ENCODE results near the gene ARID2. TPM values are rescaled to one million over a fixed set of nuclear protein-coding genes. Genes with fewer than 3 reads are reported as not detected.
A peak's percentile ranks its signal among the peaks of the same experiment; 100 is the strongest.

The ARID2 gene
- total and polyA plus RNA-seq, 2 of the 13 experiments (the other 11 are each of a cell fraction or from before 2014, with no cell fraction given), result 15.9 to 22.2 TPM

DNA sequence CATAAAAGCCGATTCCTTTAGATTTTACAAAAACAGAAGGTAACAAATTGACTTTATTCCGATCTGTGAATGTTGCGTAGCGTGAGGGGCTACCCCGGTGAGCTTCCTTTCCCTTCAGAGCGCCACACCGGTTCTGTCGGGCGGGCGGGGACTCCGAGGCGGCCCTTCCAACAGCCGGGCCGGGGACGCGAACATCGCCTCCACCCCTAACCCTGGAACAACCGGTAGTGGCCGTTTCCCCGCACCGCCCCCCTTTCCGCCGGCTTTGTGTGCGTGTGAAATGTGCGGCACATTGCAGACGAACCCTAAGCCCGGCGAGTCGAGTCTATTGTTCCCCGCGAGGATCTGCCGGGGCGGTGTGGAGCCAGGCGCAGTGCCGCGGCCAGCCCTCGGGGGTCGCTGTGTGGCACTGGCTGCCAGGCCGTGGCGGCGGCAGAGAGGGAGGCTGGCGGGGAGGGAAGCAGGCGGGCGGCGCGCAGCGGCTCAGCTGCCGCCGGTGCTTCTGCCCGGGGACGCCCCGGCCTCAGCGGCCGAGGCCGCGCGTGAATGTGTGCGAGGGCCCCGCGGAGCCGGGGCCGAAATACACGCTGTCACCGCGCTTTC, 775 bp upstream of the ARID2 start (continued):
- TF ChIP-seq ARHGAP35 (CRISPR knock-in tag; IDR thresholded peaks at IDR 0.05; ENCODE audit: borderline replicate concordance) (0 out of 2 replicates have a peak, but pooled peaks have one; percentile 74), NCOR1 (IDR thresholded peaks at IDR 0.05; ENCODE audit: borderline replicate concordance, low read length) (no peak), HOXA5 (CRISPR knock-in tag; IDR thresholded peaks at IDR 0.05) (peak; percentile 46; the same call in 1 of the 2 replicates), GTF3A (CRISPR knock-in tag; conservative IDR thresholded peaks at IDR 0.05) (no peak), SP1 (IDR thresholded peaks at IDR 0.05) (no peak), SP1 (CRISPR knock-in tag; IDR thresholded peaks at IDR 0.05) (no peak), MYC (CRISPR knock-in tag; IDR thresholded peaks at IDR 0.05; ENCODE audit: borderline replicate concordance) (peak; percentile 95), ZNF678 (CRISPR knock-in tag; IDR thresholded peaks at IDR 0.05) (no peak), ZMYM3 (CRISPR knock-in tag; IDR thresholded peaks at IDR 0.05) (peak; percentile 94), GTF2F1 (IDR thresholded peaks at IDR 0.05; ENCODE audit: low read length) (0 out of 2 replicates have a peak, but pooled peaks have one; percentile 55), ZNF44 (CRISPR knock-in tag; IDR thresholded peaks at IDR 0.05) (0 out of 2 replicates have a peak, but pooled peaks have one; percentile 41), TCF7 (IDR thresholded peaks at IDR 0.05; ENCODE audit: low read depth) (0 out of 2 replicates have a peak, but pooled peaks have one; percentile 20), SIX4 (CRISPR knock-in tag; IDR thresholded peaks at IDR 0.05) (peak; percentile 72; the same call in 1 of the 2 replicates), ZSCAN30 (CRISPR knock-in tag; IDR thresholded peaks at IDR 0.05) (no peak), CCDC6 (CRISPR knock-in tag; IDR thresholded peaks at IDR 0.05) (0 out of 2 replicates have a peak, but pooled peaks have one; percentile 27), SP140L (CRISPR knock-in tag; IDR thresholded peaks at IDR 0.05; ENCODE audit: borderline replicate concordance) (peak; percentile 75; the same call in 1 of the 2 replicates)
- TF ChIP-seq, protein P1, sequence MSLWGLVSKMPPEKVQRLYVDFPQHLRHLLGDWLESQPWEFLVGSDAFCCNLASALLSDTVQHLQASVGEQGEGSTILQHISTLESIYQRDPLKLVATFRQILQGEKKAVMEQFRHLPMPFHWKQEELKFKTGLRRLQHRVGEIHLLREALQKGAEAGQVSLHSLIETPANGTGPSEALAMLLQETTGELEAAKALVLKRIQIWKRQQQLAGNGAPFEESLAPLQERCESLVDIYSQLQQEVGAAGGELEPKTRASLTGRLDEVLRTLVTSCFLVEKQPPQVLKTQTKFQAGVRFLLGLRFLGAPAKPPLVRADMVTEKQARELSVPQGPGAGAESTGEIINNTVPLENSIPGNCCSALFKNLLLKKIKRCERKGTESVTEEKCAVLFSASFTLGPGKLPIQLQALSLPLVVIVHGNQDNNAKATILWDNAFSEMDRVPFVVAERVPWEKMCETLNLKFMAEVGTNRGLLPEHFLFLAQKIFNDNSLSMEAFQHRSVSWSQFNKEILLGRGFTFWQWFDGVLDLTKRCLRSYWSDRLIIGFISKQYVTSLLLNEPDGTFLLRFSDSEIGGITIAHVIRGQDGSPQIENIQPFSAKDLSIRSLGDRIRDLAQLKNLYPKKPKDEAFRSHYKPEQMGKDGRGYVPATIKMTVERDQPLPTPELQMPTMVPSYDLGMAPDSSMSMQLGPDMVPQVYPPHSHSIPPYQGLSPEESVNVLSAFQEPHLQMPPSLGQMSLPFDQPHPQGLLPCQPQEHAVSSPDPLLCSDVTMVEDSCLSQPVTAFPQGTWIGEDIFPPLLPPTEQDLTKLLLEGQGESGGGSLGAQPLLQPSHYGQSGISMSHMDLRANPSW (CRISPR knock-in tag; IDR thresholded peaks at IDR 0.05; ENCODE audit: borderline replicate concordance), result no peak
- TF ChIP-seq, protein P2, sequence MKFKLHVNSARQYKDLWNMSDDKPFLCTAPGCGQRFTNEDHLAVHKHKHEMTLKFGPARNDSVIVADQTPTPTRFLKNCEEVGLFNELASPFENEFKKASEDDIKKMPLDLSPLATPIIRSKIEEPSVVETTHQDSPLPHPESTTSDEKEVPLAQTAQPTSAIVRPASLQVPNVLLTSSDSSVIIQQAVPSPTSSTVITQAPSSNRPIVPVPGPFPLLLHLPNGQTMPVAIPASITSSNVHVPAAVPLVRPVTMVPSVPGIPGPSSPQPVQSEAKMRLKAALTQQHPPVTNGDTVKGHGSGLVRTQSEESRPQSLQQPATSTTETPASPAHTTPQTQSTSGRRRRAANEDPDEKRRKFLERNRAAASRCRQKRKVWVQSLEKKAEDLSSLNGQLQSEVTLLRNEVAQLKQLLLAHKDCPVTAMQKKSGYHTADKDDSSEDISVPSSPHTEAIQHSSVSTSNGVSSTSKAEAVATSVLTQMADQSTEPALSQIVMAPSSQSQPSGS (CRISPR knock-in tag; IDR thresholded peaks at IDR 0.05), result peak; percentile 66; the same call in 1 of the 2 replicates
- TF ChIP-seq, protein P3, sequence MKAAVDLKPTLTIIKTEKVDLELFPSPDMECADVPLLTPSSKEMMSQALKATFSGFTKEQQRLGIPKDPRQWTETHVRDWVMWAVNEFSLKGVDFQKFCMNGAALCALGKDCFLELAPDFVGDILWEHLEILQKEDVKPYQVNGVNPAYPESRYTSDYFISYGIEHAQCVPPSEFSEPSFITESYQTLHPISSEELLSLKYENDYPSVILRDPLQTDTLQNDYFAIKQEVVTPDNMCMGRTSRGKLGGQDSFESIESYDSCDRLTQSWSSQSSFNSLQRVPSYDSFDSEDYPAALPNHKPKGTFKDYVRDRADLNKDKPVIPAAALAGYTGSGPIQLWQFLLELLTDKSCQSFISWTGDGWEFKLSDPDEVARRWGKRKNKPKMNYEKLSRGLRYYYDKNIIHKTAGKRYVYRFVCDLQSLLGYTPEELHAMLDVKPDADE (CRISPR knock-in tag; IDR thresholded peaks at IDR 0.05), result no peak
- TF ChIP-seq, protein P4, sequence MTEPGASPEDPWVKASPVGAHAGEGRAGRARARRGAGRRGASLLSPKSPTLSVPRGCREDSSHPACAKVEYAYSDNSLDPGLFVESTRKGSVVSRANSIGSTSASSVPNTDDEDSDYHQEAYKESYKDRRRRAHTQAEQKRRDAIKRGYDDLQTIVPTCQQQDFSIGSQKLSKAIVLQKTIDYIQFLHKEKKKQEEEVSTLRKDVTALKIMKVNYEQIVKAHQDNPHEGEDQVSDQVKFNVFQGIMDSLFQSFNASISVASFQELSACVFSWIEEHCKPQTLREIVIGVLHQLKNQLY (CRISPR knock-in tag; IDR thresholded peaks at IDR 0.05), result peak; percentile 75; the same call in 1 of the 2 replicates
- TF ChIP-seq, protein P5, sequence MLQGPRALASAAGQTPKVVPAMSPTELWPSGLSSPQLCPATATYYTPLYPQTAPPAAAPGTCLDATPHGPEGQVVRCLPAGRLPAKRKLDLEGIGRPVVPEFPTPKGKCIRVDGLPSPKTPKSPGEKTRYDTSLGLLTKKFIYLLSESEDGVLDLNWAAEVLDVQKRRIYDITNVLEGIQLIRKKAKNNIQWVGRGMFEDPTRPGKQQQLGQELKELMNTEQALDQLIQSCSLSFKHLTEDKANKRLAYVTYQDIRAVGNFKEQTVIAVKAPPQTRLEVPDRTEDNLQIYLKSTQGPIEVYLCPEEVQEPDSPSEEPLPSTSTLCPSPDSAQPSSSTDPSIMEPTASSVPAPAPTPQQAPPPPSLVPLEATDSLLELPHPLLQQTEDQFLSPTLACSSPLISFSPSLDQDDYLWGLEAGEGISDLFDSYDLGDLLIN (CRISPR knock-in tag; IDR thresholded peaks at IDR 0.05; ENCODE audit: borderline replicate concordance), result 0 out of 2 replicates have a peak, but pooled peaks have one; percentile 10
- TF ChIP-seq, protein P6, sequence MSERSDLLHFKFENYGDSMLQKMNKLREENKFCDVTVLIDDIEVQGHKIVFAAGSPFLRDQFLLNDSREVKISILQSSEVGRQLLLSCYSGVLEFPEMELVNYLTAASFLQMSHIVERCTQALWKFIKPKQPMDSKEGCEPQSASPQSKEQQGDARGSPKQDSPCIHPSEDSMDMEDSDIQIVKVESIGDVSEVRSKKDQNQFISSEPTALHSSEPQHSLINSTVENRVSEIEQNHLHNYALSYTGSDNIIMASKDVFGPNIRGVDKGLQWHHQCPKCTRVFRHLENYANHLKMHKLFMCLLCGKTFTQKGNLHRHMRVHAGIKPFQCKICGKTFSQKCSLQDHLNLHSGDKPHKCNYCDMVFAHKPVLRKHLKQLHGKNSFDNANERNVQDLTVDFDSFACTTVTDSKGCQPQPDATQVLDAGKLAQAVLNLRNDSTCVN (CRISPR knock-in tag; IDR thresholded peaks at IDR 0.05; ENCODE audit: borderline replicate concordance), result peak; percentile 85; the same call in 1 of the 2 replicates

All from HepG2 (cell line).